Measurements from ENCODE around the gene ISLR2.

DNA sequence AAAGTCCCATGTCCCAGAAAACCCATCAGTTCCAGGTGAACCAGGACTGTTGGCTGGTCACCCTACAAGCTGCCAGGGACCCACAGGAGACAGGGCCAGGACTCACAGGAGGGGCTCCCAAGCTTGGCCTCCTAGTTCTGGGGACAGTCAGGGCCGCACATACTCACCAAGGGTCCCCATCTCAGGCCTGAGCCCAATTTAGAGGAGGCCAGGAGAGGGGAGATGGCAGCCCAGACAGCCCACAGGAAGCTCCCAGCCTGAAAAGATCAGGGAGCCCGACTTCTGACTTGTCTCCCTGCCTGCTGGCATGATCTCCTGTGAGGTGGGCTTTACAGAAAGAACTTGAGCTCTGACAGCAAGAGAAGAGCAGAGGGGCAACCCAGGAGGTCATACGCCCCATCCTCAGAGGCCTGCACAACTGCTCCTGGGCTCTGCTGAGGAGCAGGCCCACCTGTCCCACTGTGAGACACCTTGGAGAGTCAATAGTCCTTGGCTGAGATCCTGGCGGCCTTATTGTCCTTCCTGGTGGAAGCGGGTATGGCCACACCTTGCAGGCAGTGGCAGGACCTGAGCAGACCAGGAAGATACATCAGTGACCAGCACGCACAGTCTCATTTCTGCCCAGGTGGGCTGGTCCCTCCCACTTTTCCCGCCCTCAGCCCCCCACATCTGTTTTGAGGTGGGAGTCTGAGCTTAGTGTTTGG, 40.6 kb downstream of the ISLR2 start:
- TF ChIP-seq, protein P1, sequence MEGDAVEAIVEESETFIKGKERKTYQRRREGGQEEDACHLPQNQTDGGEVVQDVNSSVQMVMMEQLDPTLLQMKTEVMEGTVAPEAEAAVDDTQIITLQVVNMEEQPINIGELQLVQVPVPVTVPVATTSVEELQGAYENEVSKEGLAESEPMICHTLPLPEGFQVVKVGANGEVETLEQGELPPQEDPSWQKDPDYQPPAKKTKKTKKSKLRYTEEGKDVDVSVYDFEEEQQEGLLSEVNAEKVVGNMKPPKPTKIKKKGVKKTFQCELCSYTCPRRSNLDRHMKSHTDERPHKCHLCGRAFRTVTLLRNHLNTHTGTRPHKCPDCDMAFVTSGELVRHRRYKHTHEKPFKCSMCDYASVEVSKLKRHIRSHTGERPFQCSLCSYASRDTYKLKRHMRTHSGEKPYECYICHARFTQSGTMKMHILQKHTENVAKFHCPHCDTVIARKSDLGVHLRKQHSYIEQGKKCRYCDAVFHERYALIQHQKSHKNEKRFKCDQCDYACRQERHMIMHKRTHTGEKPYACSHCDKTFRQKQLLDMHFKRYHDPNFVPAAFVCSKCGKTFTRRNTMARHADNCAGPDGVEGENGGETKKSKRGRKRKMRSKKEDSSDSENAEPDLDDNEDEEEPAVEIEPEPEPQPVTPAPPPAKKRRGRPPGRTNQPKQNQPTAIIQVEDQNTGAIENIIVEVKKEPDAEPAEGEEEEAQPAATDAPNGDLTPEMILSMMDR (conservative IDR thresholded peaks at IDR 0.05; ENCODE audit: low read depth, low read length) = no peak
- TF ChIP-seq EZH2 (IDR thresholded peaks at IDR 0.05; ENCODE audit: borderline replicate concordance, low read depth, low read length, poor library complexity, severe bottlenecking) = no peak
